Fibroblast of lung (primary cell): ENCODE measurements around the gene SMIM17.

Experiments
- EZH2 ChIP-seq: IDR thresholded peaks from 2 replicates; pipeline ENCODE4 v1.5.1; 2012; ENCODE audit warnings: low read length, control low read depth, mild to moderate bottlenecking; ENCODE audit errors: missing control alignments
- TF ChIP-seq, protein P1 (sequence below), 2 donors: IDR thresholded peaks in 1 of 2; conservative IDR thresholded peaks in 1 of 2; 1 replicate in 1 of 2; 2 replicates in 1 of 2; pipeline ENCODE4 v1.5.1; 2011 to 2012; ENCODE audit warnings: low read length in 2 of 2, control low read depth in 1 of 2, inconsistent platforms in 1 of 2, low read depth in 1 of 2, mild to moderate bottlenecking in 1 of 2

DNA sequence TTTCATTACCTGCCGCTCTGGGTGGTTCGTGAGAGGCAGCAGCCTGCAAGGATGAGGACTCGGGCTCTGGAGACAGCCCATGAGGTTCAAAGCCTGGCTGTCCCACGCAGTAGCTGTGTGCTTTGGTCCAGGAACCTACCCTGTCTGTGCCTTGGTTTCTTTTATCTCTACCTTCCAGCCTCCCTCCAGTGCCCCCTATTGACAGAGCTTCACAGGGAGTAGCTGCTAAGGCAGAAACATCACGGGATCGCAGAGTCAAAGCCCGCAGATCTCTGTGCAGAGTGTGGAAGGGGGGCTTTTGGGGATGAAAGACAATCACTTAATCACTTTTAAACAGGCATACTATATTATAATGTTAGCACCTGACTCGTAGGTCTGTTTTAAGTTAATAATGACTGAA lies 31.7 kb upstream of the SMIM17 start:
- TF ChIP-seq, protein P1, sequence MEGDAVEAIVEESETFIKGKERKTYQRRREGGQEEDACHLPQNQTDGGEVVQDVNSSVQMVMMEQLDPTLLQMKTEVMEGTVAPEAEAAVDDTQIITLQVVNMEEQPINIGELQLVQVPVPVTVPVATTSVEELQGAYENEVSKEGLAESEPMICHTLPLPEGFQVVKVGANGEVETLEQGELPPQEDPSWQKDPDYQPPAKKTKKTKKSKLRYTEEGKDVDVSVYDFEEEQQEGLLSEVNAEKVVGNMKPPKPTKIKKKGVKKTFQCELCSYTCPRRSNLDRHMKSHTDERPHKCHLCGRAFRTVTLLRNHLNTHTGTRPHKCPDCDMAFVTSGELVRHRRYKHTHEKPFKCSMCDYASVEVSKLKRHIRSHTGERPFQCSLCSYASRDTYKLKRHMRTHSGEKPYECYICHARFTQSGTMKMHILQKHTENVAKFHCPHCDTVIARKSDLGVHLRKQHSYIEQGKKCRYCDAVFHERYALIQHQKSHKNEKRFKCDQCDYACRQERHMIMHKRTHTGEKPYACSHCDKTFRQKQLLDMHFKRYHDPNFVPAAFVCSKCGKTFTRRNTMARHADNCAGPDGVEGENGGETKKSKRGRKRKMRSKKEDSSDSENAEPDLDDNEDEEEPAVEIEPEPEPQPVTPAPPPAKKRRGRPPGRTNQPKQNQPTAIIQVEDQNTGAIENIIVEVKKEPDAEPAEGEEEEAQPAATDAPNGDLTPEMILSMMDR (conservative IDR thresholded peaks at IDR 0.05 in 1 of 2, IDR thresholded peaks at IDR 0.05 in 1 of 2; ENCODE audit: low read depth in 1 of 2, low read length in 2 of 2) = no peak
- no peak for TF ChIP-seq EZH2
